RCC 7860 (cell line): ENCODE results near the gene KCTD16.
A peak's percentile ranks its signal among the peaks of the same experiment; 100 is the strongest.

Experiments
- DNase-seq: peaks from one replicate; pipeline ENCODE4 v3.0.0-alpha.2; 2015; ENCODE audit warnings: low spot score
- FAIRE-seq: peaks from 2 replicates; lab custom pipeline; 2012; peaks lifted over from hg19 to GRCh38; lab: Jason Lieb, UNC

The KCTD16 gene

DNA sequence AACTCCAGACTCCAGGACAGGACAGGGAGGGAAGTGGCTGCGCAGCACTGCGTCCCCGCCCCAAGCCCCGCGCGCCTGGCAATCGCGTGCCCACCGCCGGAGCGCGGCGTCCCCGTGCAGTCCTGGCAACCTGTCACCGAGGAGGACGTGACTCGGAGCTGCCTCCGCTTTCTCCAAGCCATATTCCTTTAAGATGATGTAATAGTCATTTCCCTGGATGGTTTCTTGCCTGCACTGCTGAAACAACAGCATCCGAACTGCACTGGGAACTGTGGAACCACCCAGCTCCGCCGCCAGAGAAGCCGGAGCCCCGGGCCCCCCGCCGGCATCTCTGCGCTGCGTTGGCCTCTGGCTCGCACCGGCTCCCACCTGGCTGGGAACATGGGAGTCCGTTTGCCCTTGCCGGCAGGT, 34.5 kb downstream of the KCTD16 start:
- peak; percentile 29 for DNase-seq
- no peak for FAIRE-seq

DNA sequence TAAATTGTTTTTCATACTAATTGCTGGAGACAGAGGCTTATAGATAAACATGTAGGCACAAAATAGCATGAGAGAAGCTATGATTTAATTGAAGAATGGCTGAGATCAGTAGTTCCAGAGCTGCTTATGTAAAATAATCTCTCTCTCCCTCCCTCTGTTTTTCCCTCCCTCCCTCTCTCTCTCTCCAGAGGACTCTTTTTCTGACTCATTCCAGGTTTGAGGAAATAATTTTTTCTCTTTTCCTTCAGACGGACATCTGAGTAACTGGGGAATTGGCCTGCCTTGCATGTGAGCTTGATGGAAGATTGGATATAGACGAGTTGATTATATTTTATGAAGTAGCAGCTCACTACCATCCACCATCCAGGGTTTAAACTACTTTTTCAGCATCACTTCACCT, 35.5 kb downstream of the KCTD16 start:
- no peak for FAIRE-seq
- no peak for DNase-seq

DNA sequence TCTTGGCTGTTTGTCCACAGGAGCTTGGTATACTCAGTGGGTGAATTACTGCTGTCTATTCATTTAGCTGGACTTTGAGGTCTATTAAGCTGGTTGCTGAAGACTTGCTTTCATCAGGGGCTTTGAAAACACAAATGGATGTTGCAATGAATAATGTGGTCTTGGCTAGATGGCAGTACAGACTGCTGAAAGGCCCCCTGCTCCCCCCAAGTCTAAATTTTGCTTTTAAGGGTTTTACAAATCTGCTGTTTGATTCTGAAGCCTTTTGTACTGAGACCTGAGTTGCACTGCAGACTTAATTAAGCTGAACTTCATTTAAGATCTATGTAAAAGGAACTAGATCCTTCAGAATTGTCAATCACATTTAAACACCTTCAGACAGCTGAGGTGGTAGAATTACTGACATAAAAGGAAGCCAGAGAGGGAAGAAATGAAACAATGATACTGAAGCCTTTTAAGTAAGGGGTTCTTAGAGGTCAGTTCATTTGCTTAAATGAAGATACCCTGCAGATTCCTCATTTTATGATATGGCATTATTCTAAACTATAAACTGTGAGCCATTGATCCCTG, 37.3 kb downstream of the KCTD16 start:
- DNase-seq (no peak), FAIRE-seq (no peak)

DNA sequence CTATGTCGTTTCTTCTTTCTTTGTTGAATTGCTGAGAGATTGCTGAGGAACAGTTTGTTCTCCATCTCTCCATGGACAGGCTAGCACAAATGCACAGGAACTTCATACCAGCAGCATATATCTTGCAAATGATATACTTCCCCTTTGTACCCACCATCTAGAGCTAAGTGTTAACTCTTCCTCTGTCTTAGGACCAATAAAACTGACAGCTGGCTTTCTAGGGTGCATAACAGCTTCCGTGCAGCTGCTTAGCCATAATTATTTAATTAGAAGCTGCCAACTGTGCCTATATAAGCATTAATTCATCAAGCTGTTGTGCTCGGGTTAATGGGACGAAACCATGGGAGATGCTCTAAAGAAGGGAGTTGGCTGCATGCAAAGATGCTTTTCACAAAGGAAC, 38.7 kb downstream of the KCTD16 start:
- DNase-seq, result no peak
- no peak for FAIRE-seq

DNA sequence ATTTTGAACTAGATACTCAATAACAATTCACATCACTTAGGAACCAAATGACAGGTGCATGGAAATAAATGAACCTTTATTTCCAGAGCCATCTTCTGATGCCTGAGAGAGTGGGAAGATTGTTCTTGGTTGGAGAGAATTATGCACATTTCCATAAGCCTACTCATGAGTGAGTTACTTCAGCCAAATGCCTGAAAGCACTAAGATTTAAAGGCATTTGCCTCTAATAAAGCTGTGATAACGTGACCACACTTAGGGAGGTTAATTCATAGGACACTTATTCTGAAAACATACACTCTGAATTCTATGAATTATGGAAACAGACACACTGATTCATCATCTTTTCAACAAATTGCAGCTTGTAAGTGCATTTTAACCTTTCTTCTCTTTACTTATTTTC, 40.0 kb downstream of the KCTD16 start:
- FAIRE-seq, result no peak
- no peak for DNase-seq

DNA sequence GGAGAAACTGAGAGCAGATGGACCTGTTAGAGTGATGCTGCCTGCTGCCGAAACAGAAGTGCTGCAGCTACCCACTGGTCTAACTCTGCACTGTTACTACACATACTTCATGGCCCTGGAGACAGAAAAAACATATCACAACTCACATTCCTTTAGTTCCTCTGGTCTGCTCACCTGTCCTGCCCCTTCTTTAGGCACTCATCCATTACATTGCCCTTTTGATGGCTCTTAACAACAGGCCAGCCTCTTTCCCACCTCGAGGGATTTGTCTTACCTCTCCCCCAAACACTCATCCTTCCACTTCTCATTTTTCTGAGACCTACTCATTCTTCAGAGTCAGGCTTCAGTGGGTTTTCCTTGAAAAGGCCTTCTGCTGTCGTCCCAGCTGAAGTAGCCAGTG, 49.2 kb downstream of the KCTD16 start:
- DNase-seq (no peak), FAIRE-seq (no peak)

DNA sequence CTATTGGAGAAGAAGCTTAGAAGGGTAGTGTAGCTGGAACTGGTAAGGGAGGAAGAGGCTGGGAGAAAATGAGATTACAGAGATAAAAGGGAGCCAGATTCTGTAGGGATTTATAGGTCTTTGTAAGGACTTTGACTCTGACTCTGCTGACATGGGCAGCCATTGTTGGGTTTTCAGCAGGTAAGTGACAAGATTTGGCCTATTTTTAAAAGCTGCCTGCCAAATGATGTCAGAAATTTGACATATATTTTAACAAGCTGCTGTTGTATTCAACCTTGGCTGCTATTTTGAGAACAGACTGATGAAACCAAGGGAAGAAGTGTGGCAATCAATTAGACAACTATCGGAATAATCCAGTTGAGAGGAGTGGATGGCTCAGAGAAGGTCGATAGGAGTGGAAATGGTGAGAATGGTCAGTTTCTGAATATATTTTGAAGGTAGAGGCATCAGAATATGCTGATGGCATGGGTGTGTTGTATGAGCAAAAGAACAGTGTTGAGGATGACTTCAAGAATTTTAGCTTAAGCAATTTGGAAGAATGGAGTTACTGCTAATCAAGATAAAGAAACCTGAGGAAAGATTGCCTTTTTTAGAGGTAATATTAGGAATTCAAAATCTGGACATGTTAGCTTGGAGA, 56.8 kb downstream of the KCTD16 start:
- no peak for DNase-seq
- FAIRE-seq, result no peak

DNA sequence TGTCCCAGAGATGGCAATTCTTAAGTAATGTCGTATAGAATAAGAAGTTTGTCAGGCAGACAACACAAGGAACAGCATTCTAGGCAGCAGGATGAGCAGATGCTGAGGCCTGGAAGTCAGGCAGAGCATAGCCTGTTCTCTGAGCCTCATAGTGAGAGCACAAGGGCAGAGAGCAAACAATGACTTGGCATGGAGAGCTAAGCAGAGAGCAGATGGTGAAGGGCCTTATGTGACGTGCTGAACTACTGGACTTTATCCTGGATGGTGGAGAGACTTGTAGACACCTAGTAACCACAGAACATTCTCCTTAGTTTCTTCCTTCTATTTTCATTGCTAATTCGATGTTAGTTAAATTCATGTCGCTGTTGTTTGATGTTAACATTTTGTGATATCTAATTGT, 60.1 kb downstream of the KCTD16 start:
- FAIRE-seq, result no peak
- DNase-seq, result no peak

DNA sequence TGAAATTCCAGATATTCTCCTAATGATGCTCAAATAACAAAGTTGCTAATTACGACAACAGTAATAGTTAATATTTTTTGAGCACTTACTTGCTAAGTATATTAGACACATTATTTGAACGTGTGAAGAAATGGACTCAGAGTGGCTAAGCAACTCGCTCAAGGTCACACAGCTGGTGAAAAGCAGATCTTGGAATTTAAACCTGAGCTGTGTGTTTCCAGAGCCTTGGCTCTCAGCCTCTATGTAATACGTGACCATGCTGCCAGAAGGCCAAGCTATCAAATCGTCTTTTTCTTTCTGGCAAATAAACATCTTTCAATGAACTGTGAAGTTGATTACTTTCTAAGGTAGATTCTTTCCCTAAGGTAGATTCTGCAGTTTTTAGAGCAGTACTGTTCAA, 61.6 kb downstream of the KCTD16 start:
- DNase-seq (no peak), FAIRE-seq (no peak)

DNA sequence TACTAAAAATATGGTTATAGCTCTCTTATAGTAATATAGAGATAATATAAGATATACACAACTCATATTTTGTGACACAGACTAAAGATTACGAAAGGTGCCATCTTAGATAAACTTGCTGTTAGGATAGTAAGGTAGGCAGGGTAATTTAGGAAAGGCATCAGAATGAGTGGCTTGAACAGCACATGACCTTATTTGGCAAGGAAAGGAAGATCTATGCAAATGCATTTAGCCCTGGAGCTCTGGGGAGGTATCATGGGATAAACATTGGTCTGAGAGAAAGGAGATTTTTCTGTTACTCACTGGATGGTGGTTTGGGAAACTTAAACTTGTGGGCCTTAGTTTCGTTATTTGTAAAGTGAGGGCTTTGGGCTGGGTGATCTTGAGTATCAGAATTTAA, 65.8 kb downstream of the KCTD16 start:
- DNase-seq (no peak), FAIRE-seq (no peak)

DNA sequence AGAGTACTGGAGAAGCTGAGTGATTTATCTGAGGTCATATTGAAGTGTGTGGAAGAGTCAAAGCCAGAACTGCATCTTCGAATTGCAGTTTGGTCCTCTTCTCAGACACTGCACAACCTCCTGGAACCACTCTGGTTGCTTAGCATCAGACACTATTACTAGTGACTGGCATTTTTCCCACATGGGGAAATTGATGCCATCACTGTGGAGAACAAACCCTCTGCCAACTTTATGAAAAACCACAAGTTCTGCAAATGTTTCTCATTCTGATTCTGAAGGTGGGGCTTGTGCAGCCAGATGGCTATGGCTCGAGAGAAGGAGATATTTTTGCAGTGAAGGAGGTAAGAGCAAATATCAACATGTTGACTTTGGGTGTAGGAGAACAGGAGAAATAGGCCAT, 67.2 kb downstream of the KCTD16 start:
- no peak for DNase-seq
- no peak for FAIRE-seq

DNA sequence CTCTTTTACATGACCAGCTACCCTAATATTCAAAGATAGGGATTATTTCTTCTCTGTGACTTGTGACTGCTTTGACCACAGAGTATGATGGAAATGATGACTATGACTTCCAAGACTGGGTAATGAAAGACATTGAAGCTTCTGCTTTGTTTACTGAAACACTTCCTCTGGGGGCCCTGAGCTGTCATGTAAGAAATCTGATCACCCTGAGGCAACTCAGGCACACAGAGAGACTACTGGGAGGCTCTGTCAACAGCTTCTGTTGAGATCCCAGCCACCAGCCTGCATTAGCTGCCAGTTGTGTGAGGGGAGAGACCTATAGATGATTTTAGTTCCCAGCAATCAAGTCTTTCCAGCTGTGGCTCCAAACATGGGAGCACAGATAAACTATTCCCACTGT, 76.5 kb downstream of the KCTD16 start:
- DNase-seq, result no peak
- FAIRE-seq, result no peak

DNA sequence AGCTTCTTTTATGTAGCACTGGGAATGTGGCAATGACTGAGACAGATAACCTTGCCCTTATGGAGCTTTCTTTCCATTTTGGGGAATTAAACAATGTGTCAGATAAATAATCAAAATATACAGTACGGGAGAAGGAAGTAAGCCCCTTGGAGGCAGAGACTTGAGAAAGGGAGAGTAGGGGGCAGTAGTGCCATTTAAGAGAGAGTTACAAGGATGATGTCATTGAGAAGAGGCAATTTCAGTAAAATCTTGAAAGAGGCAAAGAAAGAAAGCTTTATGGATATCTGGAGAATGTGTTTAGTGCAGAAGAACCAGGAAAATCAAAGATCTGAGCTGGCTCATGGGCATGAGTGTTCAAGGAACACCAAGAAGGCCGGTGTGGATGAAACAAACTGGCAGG, 77.3 kb downstream of the KCTD16 start:
- FAIRE-seq (no peak), DNase-seq (no peak)

DNA sequence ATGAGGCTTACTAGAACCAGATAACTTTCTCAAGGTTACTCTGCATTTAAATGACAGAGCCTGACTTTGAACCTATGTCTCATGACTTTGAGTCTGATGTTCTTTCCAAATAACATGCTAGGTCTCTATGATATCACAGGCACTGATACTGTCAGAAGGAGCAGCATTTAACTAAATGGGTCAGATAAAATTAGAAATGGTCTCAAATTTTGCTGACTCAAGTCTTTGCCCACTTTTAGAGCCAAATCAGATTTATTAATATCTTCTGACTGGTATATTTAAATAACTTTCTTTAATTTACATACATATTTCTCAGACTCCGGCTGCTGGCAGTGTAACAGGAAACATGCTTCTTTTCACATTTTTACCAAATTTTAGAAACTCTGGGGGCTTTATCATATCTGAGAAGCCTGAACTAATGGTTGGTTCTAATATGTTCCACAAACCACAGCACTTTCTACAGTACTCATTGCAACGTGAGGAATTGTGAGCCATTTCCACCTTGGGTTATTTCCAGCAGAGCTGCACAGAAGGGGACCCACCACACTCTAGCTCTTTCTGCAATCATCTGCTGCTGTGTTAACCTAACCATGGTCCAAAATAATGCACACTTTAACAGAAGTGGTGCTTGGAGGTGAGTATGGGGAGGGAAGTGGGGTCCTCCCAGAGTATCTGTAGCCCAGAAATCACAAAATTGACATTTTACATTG, 79.2 kb downstream of the KCTD16 start:
- DNase-seq (no peak), FAIRE-seq (no peak)

DNA sequence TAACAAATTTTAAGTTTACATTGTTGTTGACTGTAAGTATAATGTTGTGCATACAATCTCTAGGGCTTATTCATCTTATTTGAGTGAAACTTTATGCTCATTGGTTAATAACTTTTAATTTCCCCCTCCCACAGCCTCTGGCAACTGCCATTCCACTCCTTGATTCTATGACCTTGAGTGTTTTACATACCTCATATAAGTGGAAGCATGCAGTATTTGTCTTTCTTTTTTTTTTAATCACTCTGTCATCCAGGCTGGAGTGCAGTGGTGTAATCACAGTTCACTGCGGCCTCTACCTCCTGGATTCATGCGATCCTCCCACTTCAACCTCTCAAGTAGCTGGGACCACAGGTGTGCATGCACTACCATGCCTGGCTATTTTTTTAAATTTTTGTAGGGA, 83.9 kb downstream of the KCTD16 start:
- FAIRE-seq, result no peak
- no peak for DNase-seq

DNA sequence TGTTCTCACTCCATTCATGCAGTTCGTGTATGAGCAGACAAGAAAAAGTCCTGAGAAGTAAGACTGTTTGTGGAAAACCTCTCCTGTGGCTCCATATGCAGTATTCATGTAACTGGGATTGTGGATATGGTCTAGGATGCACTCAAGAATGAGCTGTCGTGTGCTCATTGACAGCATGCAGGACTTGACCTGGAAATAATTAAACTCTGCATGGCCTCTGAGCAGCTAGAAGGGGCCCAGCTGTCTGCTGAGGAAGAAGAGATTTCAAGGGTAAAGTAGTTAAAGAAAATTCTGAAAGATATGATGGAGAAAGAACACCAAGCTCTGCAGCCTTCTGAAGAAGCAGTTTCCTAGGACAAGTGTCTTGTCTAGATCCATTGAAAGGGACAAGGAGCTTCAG, 89.4 kb downstream of the KCTD16 start:
- FAIRE-seq, result no peak
- no peak for DNase-seq

DNA sequence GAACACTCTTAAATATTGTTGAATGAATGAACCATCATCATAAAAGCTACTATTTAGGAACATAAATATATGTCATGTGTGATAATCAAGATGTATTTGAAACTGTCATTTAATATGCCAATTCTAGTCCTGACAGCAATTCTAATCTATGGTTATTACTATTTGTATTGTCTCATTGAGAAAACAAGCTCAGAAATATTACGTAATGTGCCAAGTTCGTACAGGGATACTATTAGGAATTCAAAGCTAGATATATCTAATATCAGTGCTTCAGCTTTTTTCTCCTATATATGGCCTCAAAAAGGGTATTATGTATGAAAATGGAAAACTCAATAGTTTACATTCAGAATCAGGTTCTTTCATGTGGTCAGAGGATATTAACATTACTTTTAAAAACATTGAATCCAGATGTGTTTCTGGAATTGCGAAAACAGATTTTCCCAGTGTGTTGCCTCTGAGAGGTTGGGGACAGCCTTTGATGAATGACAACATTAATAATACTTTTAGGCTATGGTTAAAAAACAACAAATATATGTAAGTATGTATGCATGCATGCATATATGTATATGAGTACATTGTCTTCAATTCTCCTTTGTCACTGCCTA, 95.1 kb downstream of the KCTD16 start:
- no peak for DNase-seq
- FAIRE-seq, result no peak

DNA sequence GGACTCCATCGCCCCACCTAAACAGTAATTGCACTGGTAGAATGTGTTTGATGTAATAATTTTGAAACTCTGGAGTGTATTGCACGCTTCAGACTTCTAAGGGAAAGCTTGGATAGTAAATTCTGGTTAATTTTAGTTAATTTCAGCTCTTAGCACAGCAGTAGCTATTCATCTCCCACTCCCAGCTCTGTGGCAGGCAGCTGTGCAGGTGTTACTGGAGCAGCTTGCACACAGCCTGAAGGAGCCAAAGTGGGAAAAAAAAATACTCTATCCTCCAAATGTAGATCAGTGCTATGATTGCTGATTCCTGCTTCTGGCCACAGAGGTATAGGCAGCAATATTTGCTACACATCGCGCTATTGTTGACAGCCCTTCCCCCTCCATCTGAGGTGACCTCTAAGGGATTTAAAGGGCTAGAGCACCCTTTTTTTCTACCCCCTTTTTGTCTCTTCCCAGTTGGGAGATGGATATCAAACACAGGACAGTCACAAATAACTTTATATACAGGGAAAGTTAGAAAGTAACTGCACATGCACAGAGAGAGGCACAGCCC, 97.4 kb downstream of the KCTD16 start:
- DNase-seq (no peak), FAIRE-seq (no peak)

DNA sequence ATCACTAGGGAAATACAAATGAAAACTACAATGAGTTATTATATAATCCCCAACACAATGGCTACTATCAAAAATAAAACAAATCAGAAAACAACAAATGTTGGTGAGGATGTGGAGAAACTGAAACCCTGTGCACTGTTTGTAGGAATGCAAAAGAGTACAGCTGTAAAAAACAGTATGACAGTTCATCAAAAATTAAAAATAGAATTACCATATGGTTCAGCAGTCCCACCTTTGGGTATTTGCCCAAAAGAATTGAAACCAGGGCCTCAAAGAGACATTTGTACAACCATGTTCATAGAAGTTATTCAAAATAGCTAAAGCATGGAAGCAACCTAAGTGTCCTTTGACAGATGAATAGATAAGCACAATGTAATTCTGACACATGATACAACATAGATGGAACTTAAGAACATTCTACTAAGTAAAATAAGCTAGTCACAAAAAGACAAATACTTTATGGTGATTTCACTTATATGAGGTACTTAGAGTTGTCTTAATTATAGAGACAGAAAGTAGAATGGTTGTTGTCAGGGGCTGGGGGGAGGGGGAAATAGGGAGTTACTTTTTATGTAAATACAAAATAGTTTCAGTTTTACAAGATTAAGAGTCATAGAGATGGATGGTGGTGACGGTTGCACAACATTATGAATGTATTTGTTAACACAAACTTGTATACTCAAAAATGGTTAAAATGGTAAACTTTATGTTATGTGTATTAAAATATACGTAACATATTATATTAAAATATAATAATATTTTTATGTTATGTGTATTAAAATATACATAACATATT, 102.8 kb downstream of the KCTD16 start:
- DNase-seq, result no peak
- FAIRE-seq, result peak; percentile 70

DNA sequence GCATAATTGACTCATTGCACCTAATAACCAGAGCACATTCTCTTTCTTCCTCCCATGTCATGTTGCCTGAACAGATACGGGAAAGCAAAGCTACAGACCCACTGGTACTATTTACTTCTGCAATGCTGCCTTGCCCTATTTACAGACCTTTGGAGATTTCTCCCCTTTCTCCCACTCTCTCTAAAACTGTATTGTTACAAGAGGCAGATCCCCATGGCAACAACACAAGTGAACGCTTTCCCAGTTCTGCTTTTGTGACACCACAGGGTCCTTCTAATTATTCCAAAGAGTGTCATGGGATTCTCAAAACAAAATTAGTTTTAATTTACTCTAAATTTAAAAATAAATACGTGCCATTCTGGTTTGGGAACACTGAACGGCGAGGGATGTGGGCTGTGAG, 104.7 kb downstream of the KCTD16 start:
- FAIRE-seq (no peak), DNase-seq (no peak)
